Measurements from ENCODE around the gene KCNS1.
"Not testable (repeated sequence)": the region's sequence is repeated elsewhere in the genome, so short reads cannot be mapped to it uniquely, and the experiment has no call there.

The KCNS1 gene

GRCh38 chr20:45064812-45065211, 36.1 kb downstream of the KCNS1 start:
- no peak overlapping the region for H3K4me3 ChIP-seq (replicated peaks; ENCODE audit: insufficient read depth, low read length)
- no peak for DNase-seq (ENCODE audit: low read depth in 1 of 2, low spot score in 1 of 2)
- no peak overlapping the region for H3K27ac ChIP-seq (replicated peaks)
- TF ChIP-seq GABPA (IDR thresholded peaks at IDR 0.05; ENCODE audit: low read depth) (no peak), POLR2AphosphoS5 (IDR thresholded peaks at IDR 0.05; ENCODE audit: low read depth) (no peak), CTCF (IDR thresholded peaks at IDR 0.05; ENCODE audit: insufficient read depth, low read length) (no peak), SPI1 (IDR thresholded peaks at IDR 0.05; ENCODE audit: borderline replicate concordance, low read depth) (no peak)
- TF ChIP-seq, protein P1, sequence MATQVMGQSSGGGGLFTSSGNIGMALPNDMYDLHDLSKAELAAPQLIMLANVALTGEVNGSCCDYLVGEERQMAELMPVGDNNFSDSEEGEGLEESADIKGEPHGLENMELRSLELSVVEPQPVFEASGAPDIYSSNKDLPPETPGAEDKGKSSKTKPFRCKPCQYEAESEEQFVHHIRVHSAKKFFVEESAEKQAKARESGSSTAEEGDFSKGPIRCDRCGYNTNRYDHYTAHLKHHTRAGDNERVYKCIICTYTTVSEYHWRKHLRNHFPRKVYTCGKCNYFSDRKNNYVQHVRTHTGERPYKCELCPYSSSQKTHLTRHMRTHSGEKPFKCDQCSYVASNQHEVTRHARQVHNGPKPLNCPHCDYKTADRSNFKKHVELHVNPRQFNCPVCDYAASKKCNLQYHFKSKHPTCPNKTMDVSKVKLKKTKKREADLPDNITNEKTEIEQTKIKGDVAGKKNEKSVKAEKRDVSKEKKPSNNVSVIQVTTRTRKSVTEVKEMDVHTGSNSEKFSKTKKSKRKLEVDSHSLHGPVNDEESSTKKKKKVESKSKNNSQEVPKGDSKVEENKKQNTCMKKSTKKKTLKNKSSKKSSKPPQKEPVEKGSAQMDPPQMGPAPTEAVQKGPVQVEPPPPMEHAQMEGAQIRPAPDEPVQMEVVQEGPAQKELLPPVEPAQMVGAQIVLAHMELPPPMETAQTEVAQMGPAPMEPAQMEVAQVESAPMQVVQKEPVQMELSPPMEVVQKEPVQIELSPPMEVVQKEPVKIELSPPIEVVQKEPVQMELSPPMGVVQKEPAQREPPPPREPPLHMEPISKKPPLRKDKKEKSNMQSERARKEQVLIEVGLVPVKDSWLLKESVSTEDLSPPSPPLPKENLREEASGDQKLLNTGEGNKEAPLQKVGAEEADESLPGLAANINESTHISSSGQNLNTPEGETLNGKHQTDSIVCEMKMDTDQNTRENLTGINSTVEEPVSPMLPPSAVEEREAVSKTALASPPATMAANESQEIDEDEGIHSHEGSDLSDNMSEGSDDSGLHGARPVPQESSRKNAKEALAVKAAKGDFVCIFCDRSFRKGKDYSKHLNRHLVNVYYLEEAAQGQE (IDR thresholded peaks at IDR 0.05; ENCODE audit: insufficient replicate concordance, low read depth), result no peak
- no peaks in the 10 kb centered on the region for H3K27me3 ChIP-seq (ENCODE audit: insufficient read depth, poor library complexity, severe bottlenecking)

GRCh38 chr20:45063107-45063506, 37.8 kb downstream of the KCNS1 start:
- H3K4me3 ChIP-seq (replicated peaks; ENCODE audit: insufficient read depth, low read length); H3K27me3 ChIP-seq (ENCODE audit: insufficient read depth, poor library complexity, severe bottlenecking); DNase-seq (ENCODE audit: low read depth in 1 of 2, low spot score in 1 of 2); H3K27ac ChIP-seq (replicated peaks): not testable (repeated sequence)

DNA sequence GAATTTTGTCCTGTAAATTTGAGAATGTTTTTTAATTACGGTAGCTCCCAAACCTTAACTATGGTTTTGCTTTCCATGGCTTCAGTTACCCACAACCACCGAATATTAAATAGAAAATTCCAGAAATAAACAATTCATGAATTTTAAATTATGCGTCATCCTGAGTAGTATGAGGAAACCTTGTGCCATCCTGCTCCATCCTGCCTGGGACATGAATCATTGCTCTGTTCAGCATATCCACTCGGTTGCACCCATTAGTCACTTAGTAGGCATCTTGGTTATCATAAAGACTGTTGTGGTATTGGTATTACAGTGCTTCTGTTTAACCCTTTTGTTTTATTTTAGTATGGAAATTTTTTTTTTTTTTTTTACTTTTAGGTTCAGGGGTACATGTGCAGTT, 39.7 kb downstream of the KCNS1 start:
- H3K27me3 ChIP-seq (ENCODE audit: insufficient read depth, poor library complexity, severe bottlenecking), result no peaks in the 10 kb centered on the region
- DNase-seq (ENCODE audit: low read depth in 1 of 2, low spot score in 1 of 2), result no peak
- H3K4me3 ChIP-seq (replicated peaks; ENCODE audit: insufficient read depth, low read length), result no peak overlapping the region
- no peak overlapping the region for H3K27ac ChIP-seq (replicated peaks)
- TF ChIP-seq, protein P1 (IDR thresholded peaks at IDR 0.05; ENCODE audit: insufficient replicate concordance, low read depth), result no peak
- TF ChIP-seq SPI1 (IDR thresholded peaks at IDR 0.05; ENCODE audit: borderline replicate concordance, low read depth), result no peak
- TF ChIP-seq GABPA (IDR thresholded peaks at IDR 0.05; ENCODE audit: low read depth), result no peak
- TF ChIP-seq POLR2AphosphoS5 (IDR thresholded peaks at IDR 0.05; ENCODE audit: low read depth), result no peak
- no peak for TF ChIP-seq CTCF (IDR thresholded peaks at IDR 0.05; ENCODE audit: insufficient read depth, low read length)

DNA sequence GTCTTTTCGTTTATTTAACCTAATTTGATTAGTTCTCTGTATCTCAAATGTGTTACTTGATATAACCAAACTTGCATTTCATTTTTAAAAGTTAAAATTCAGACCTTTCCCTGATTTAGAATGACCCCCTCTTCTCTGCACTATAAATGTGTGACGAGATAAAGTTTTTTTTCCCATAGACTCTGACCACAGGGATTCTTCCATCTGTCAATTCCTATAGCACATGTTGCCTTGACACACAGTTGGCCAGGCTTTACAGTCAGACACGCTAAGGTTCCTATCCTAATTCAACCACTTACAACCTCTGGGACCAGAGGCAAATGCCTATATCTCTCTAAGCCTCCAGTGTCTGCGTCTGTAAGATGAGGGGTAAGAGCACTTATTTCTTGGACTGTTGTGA, 40.6 kb downstream of the KCNS1 start:
- DNase-seq (ENCODE audit: low read depth in 1 of 2, low spot score in 1 of 2), result no peak
- H3K27me3 ChIP-seq (ENCODE audit: insufficient read depth, poor library complexity, severe bottlenecking), result no peaks in the 10 kb centered on the region
- no peak overlapping the region for H3K4me3 ChIP-seq (replicated peaks; ENCODE audit: insufficient read depth, low read length)
- TF ChIP-seq CTCF (IDR thresholded peaks at IDR 0.05; ENCODE audit: insufficient read depth, low read length), result no peak
- TF ChIP-seq SPI1 (IDR thresholded peaks at IDR 0.05; ENCODE audit: borderline replicate concordance, low read depth), result no peak
- no peak for TF ChIP-seq GABPA (IDR thresholded peaks at IDR 0.05; ENCODE audit: low read depth)
- TF ChIP-seq, protein P1 (IDR thresholded peaks at IDR 0.05; ENCODE audit: insufficient replicate concordance, low read depth), result no peak
- no peak for TF ChIP-seq POLR2AphosphoS5 (IDR thresholded peaks at IDR 0.05; ENCODE audit: low read depth)
- no peak overlapping the region for H3K27ac ChIP-seq (replicated peaks)
